ENCODE measurements around the gene FAM78A. TPM values are rescaled to one million over a fixed set of nuclear protein-coding genes. Genes with fewer than 3 reads are reported as not detected.

The FAM78A gene
- total RNA-seq, 1 experiment from 2014 or later = 0.07 TPM

DNA sequence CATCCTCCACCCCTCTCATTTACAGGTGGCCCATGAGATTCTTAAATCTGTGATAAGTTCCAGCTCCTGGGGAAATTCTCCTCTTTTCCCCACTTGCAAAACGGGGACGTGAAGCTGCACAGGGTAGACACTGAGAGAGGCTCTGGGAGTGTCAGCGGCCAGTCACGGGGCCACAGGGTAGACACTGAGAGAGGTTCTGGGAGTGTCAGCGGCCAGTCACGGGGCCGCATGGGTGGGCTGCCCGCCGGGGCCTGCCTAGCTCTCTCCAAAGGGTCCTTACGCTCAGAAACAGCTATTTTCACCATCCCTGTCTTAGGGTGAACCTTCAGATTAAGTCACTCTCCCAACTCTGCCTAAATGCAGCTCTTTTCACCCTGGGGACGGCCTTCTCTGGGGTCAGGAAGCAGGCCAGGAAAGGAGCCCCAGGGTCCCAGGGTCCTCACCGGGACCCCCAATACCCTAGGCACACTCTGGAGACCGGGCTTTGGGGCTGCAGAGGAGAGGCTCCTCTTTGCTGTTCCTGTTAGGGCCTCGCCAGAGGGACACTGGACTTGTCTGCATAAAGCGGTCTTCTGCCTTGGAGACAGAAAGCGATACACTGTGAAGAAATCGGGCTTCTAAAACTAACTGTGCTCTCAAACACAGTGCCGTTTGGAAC lies 1.5 kb downstream of the FAM78A start:
- Histone ChIP-seq H4K20me1 (ENCODE audit: low read length) (no peaks in the 10 kb centered on the region), H2AFZ (ENCODE audit: low read length) (no peak overlapping the region), H3K9me3 (ENCODE audit: low read length) (no peaks in the 10 kb centered on the region), H3K4me2 (ENCODE audit: low read length) (no peak overlapping the region), H3K9ac (ENCODE audit: low read length) (no peak overlapping the region), H3K4me1 (ENCODE audit: insufficient read depth, low read length) (no peaks in the 10 kb centered on the region), H3K4me3 (ENCODE audit: low read length) (no peak overlapping the region), H3K27ac (ENCODE audit: low read length) (no peak overlapping the region), H3F3A (ENCODE audit: low read length, unreplicated experiment) (no peaks in the 10 kb centered on the region), H3K27me3 (ENCODE audit: low read length) (peaks cover 9% of the 10 kb centered on the region), H3K79me2 (ENCODE audit: low read length) (no peaks in the 10 kb centered on the region), H3K9me2 (replicated peaks; ENCODE audit: low read length) (no peaks in the 10 kb centered on the region), H3K36me3 (ENCODE audit: low read depth, low read length) (no peaks in the 10 kb centered on the region)
- no peak for ATAC-seq
- intact Hi-C loops (cut with micrococcal nuclease) = no loop called here
- DNase-seq = no peak
- TF ChIP-seq EZH2phosphoT487 (IDR thresholded peaks at IDR 0.05; ENCODE audit: borderline replicate concordance, low read length) (no peak), EZH2 (IDR thresholded peaks at IDR 0.05; ENCODE audit: low read length, unreplicated experiment) (no peak)
- TF ChIP-seq, protein P1, sequence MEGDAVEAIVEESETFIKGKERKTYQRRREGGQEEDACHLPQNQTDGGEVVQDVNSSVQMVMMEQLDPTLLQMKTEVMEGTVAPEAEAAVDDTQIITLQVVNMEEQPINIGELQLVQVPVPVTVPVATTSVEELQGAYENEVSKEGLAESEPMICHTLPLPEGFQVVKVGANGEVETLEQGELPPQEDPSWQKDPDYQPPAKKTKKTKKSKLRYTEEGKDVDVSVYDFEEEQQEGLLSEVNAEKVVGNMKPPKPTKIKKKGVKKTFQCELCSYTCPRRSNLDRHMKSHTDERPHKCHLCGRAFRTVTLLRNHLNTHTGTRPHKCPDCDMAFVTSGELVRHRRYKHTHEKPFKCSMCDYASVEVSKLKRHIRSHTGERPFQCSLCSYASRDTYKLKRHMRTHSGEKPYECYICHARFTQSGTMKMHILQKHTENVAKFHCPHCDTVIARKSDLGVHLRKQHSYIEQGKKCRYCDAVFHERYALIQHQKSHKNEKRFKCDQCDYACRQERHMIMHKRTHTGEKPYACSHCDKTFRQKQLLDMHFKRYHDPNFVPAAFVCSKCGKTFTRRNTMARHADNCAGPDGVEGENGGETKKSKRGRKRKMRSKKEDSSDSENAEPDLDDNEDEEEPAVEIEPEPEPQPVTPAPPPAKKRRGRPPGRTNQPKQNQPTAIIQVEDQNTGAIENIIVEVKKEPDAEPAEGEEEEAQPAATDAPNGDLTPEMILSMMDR (conservative IDR thresholded peaks at IDR 0.05; ENCODE audit: low read depth, low read length) = no peak
- POLR2A ChIA-PET (ENCODE audit: unreplicated experiment) = no interaction called here
- CTCF ChIA-PET = no interaction called here
- no TSS peak for BruUV-seq (replicated peaks)

DNA sequence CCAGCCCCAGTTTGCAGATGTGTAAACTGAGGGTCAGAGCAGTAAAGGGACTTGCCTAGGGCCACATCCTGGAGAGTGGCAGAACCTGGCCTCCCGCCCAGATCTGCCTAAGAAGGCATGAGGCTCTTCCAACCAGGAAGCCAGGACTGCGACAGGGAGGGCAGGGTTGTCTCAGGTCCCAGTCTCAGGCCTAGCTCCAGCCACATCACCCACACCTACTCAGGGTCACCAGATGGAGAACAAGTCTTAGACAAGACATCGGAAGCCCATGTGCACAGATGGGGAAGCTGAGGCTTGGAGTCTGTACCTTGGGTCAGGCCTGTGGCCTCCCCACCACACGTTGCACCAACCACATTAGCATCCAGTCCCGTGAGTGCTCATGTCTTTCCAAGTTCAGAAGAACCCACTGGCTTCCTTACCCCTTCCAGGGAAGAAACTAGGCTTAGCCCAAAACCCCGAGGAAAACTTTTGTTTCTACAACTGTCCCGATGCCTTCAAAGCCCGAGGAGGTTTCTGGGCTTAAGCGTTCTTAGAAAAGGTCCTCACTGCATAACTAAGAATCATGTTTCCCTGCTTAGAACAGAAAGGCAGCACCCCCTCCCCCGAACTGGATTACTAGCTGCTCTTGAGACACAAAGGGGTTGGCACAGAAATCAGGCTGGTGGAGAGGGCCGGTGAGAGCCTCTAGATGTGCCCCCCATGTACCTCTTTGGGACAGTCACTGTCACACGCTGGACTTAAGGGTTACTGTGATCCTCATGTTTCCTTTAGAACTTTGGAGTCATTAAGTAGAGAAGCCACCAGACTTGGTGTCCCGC lies 2.2 kb downstream of the FAM78A start:
- ChIA-PET POLR2A (ENCODE audit: unreplicated experiment) (no interaction called here), CTCF (no interaction called here)
- peaks cover 9% of the 10 kb centered on the region for H3K27me3 ChIP-seq (ENCODE audit: low read length)
- H3K4me3 ChIP-seq (ENCODE audit: low read length) = no peak overlapping the region
- DNase-seq (no peak), ATAC-seq (no peak)
- H3K4me1 ChIP-seq (ENCODE audit: insufficient read depth, low read length) = no peaks in the 10 kb centered on the region
- BruUV-seq (replicated peaks) = no TSS peak
- H3K4me2 ChIP-seq (ENCODE audit: low read length) = no peak overlapping the region
- TF ChIP-seq, protein P1 (conservative IDR thresholded peaks at IDR 0.05; ENCODE audit: low read depth, low read length) = no peak
- no peak for TF ChIP-seq EZH2phosphoT487 (IDR thresholded peaks at IDR 0.05; ENCODE audit: borderline replicate concordance, low read length)
- TF ChIP-seq EZH2 (IDR thresholded peaks at IDR 0.05; ENCODE audit: low read length, unreplicated experiment) = no peak
- H2AFZ ChIP-seq (ENCODE audit: low read length) = no peak overlapping the region
- no peaks in the 10 kb centered on the region for H3K36me3 ChIP-seq (ENCODE audit: low read depth, low read length)
- no peaks in the 10 kb centered on the region for H3K9me2 ChIP-seq (replicated peaks; ENCODE audit: low read length)
- no peaks in the 10 kb centered on the region for H3K79me2 ChIP-seq (ENCODE audit: low read length)
- H3F3A ChIP-seq (ENCODE audit: low read length, unreplicated experiment) = no peaks in the 10 kb centered on the region
- H3K9me3 ChIP-seq (ENCODE audit: low read length) = no peaks in the 10 kb centered on the region
- no peaks in the 10 kb centered on the region for H4K20me1 ChIP-seq (ENCODE audit: low read length)
- H3K9ac ChIP-seq (ENCODE audit: low read length) = no peak overlapping the region
- intact Hi-C loops (cut with micrococcal nuclease) = no loop called here
- H3K27ac ChIP-seq (ENCODE audit: low read length) = no peak overlapping the region
